Neural progenitor cell (in vitro differentiated cells): Measurements from ENCODE around the gene BCAS1.

Source experiments
- CTCF ChIP-seq: fragments of 200-600 bp; sonication (generic); IDR thresholded peaks from 2 replicates; pipeline ENCODE4 v1.5.1; 2017; ENCODE audit warnings: antibody characterized with exemption, mild to moderate bottlenecking
- EZH2 ChIP-seq: fragments of 200-600 bp; sonication (generic); IDR thresholded peaks from 2 replicates; pipeline ENCODE4 v1.6.1; 2017; ENCODE audit warnings: antibody characterized with exemption, mild to moderate bottlenecking, moderate library complexity
- EZH2phosphoT487 ChIP-seq: fragments of 200-600 bp; sonication (generic); IDR thresholded peaks from 2 replicates; pipeline ENCODE4 v1.6.1; 2017; ENCODE audit warnings: antibody characterized with exemption

GRCh38 chr20:54014293-54014926 lies 56.0 kb downstream of the BCAS1 start:
- TF ChIP-seq CTCF (no peak), EZH2 (no peak), EZH2phosphoT487 (no peak)
